Esophagus muscularis mucosa (tissue), 4 donors: ENCODE data around the gene NBL1. TPM values are rescaled to one million over a fixed set of nuclear protein-coding genes. Genes with fewer than 3 reads are reported as not detected.

Experiments used
- DNase-seq: peaks from one replicate; pipeline ENCODE4 v3.0.0-alpha.2; 2017; ENCODE audit errors: extremely low spot score
- H3K27ac ChIP-seq, 4 donors: fragments of 200-600 bp; sonication (generic); replicated peaks in 1 of 4; 1 replicate in 3 of 4; 2 replicates in 1 of 4; pipeline ENCODE4 v1.5.1; 2016 to 2019; ENCODE audit warnings: mild to moderate bottlenecking in 1 of 4
- H3K27me3 ChIP-seq, 4 donors: fragments of 200-600 bp; sonication (generic); one replicate each; pipeline versions ENCODE4 v1.5.1 to v1.6.0; 2016 to 2019
- H3K36me3 ChIP-seq, 4 donors: fragments of 200-600 bp; sonication (generic); one replicate each; pipeline ENCODE4 v1.5.1; 2016 to 2019
- H3K4me1 ChIP-seq, 4 donors: fragments of 200-600 bp; sonication (generic); one replicate each; pipeline ENCODE4 v1.5.1; 2016 to 2019
- H3K4me3 ChIP-seq, 4 donors: fragments of 200-600 bp; sonication (generic); 1 replicate in 2 of 4; 2 replicates in 2 of 4; pipeline ENCODE4 v1.5.1; 2016 to 2019; ENCODE audit warnings: mild to moderate bottlenecking in 4 of 4, moderate library complexity in 1 of 4
- H3K9me3 ChIP-seq, 4 donors: fragments of 200-600 bp; sonication (generic); 1 replicate in 3 of 4; 2 replicates in 1 of 4; pipeline ENCODE4 v1.5.1; 2016 to 2019
- CTCF ChIP-seq, 3 experiments: fragments of 200-600 bp in 2 of 3; fragments of 450-650 bp in 1 of 3; sonication (generic) in 2 of 3; IDR thresholded peaks; one replicate each; pipeline ENCODE4 v1.5.1; 2017 to 2019; ENCODE audit warnings: antibody characterized with exemption in 3 of 3, mild to moderate bottlenecking in 2 of 3, moderate library complexity in 1 of 3
- EP300 ChIP-seq: sonication (generic); formaldehyde crosslinking; IDR thresholded peaks from one replicate; pipeline ENCODE4 v1.6.1; 2017; ENCODE audit warnings: antibody characterized with exemption
- POLR2A ChIP-seq: fragments of 450-650 bp; IDR thresholded peaks from one replicate; pipeline ENCODE4 v1.6.1; 2017; ENCODE audit warnings: antibody characterized with exemption, moderate library complexity, mild to moderate bottlenecking, low read depth
- POLR2AphosphoS5 ChIP-seq, 2 donors: sonication (generic); formaldehyde crosslinking; IDR thresholded peaks; one replicate each; pipeline ENCODE4 v1.6.1; 2017; ENCODE audit warnings: antibody characterized with exemption in 2 of 2
- WGBS: methylation state at CpG from one replicate; pipeline ENCODE4 v1.1.5; 2018; 5-methylcytosine and 5-hydroxymethylcytosine counted together
- intact Hi-C: fragments of 100-400 bp; cut with DNase I; formaldehyde crosslinking; loops from one replicate; pipeline ENCODE4 v1.15.1; 2023
- total RNA-seq, 4 donors: library from RNA; depleted of rRNA; stranded (reverse); fragments of >200 nt; gene quantifications; one replicate each; pipeline versions ENCODE4 v1.1.0 to v1.2.1, GENCODE V29; 2016

Gene NBL1
- total RNA-seq, 4 donors from 2014 or later: 194 to 469 (median 307) TPM

GRCh38 chr1:19621274-19621950 lies 22.7 kb upstream of the NBL1 start:
- peak overlapping the region; percentile 66 to 74 (median 67) for H3K27ac ChIP-seq
- intact Hi-C loops: no loop called here
- no peak for DNase-seq

GRCh38 chr1:19622204-19622603 lies 21.9 kb upstream of the NBL1 start:
- Histone ChIP-seq H3K27me3 (no peaks in the 10 kb centered on the region), H3K9me3 (no peaks in the 10 kb centered on the region), H3K27ac (peak overlapping the region; percentile 66 to 74 (median 67)), H3K4me3 (no peak overlapping the region), H3K36me3 (peaks cover 13 to 47% (median 31%) of the 10 kb centered on the region in 4 donors), H3K4me1 (peaks cover 39 to 91% (median 80%) of the 10 kb centered on the region in 4 donors)
- DNase-seq: no peak
- intact Hi-C loops: no loop called here
- 35% methylated on average over 1 of the region's 1 CpG for WGBS
- TF ChIP-seq EP300 (no peak), POLR2AphosphoS5 (IDR thresholded peaks at IDR 0.05) (peak in 1 of 2 donors; percentile 18), CTCF (IDR thresholded peaks at IDR 0.05) (no peak)

More at GRCh38 chr1:19621274-19621950, 22.7 kb upstream of the NBL1 start:
- no peak overlapping the region for H3K4me3 ChIP-seq
- no peaks in the 10 kb centered on the region for H3K9me3 ChIP-seq
- peaks cover 39 to 95% (median 85%) of the 10 kb centered on the region in 4 donors for H3K4me1 ChIP-seq
- peaks cover 5 to 40% (median 26%) of the 10 kb centered on the region in 4 donors for H3K36me3 ChIP-seq
- WGBS: 84% methylated on average over 4 of the region's 4 CpGs
- no peaks in the 10 kb centered on the region for H3K27me3 ChIP-seq
- TF ChIP-seq POLR2AphosphoS5 (IDR thresholded peaks at IDR 0.05) (no peak), EP300 (no peak)

GRCh38 chr1:19623523-19623922 lies 20.6 kb upstream of the NBL1 start:
- peaks cover 26 to 60% (median 40%) of the 10 kb centered on the region in 4 donors for H3K36me3 ChIP-seq
- no peaks in the 10 kb centered on the region for H3K9me3 ChIP-seq
- TF ChIP-seq EP300 (no peak), POLR2AphosphoS5 (IDR thresholded peaks at IDR 0.05) (no peak), CTCF (IDR thresholded peaks at IDR 0.05) (no peak), POLR2A (no peak)
- H3K27me3 ChIP-seq: no peaks in the 10 kb centered on the region
- intact Hi-C loops: no loop called here
- peak overlapping the region in 3 of 4 donors; percentile 66 to 74 (median 68) for H3K27ac ChIP-seq
- no peak overlapping the region for H3K4me3 ChIP-seq
- no peak for DNase-seq
- peaks cover 37 to 78% (median 68%) of the 10 kb centered on the region in 4 donors for H3K4me1 ChIP-seq
- 74% methylated on average over 3 of the region's 3 CpGs for WGBS

- Histone ChIP-seq H3K27me3 (no peaks in the 10 kb centered on the region), H3K4me3 (no peak overlapping the region), H3K4me1 (peaks cover 22 to 69% (median 59%) of the 10 kb centered on the region in 4 donors), H3K9me3 (no peaks in the 10 kb centered on the region), H3K36me3 (peaks cover 27 to 73% (median 42%) of the 10 kb centered on the region in 4 donors), H3K27ac (peak overlapping the region in 3 of 4 donors; percentile 45 to 57 (median 47))
- TF ChIP-seq CTCF (IDR thresholded peaks at IDR 0.05) (no peak), EP300 (no peak), POLR2A (no peak), POLR2AphosphoS5 (IDR thresholded peaks at IDR 0.05) (no peak)
- no peak for DNase-seq
- 79% methylated on average over 8 of the region's 8 CpGs for WGBS
- intact Hi-C loops: no loop called here
Measured at GRCh38 chr1:19625291-19625937, 18.7 kb upstream of the NBL1 start.

GRCh38 chr1:19628879-19629278 lies 15.2 kb upstream of the NBL1 start:
- peaks cover 27 to 59% (median 37%) of the 10 kb centered on the region in 4 donors for H3K36me3 ChIP-seq
- H3K4me3 ChIP-seq: no peak overlapping the region
- 43% methylated on average over 1 of the region's 3 CpGs for WGBS
- TF ChIP-seq POLR2A: no peak
- intact Hi-C loops: no loop called here
- no peaks in the 10 kb centered on the region for H3K27me3 ChIP-seq
- H3K9me3 ChIP-seq: no peaks in the 10 kb centered on the region
- H3K27ac ChIP-seq: peak overlapping the region in 1 of 4 donors; percentile 28
- no peak for DNase-seq
- H3K4me1 ChIP-seq: peaks cover 3 to 39% (median 32%) of the 10 kb centered on the region in 4 donors
